ENCODE data around the gene NOX5. TPM values are rescaled to one million over a fixed set of nuclear protein-coding genes. Genes with fewer than 3 reads are reported as not detected.

Gene NOX5
- total RNA-seq, 2 experiments from 2014 or later = not detected

DNA sequence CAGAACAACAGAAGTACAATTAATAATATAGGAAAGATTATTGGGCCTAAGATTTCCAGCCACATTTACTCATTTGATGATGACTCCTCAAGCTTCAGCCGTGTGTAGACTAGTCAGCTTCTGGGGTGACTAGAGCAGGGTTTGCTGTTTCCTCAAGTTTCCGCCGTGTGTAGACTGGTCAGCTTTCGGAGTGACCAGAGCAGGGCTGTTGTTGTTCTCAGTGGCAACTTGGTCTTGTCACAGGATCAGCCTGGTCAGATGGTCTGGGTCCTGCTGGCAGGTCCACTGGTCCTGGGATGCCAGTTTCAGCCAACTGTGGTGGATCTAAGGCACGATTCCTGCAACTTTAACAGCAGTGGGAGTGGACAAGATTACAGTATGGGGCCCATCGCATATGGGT, 21.8 kb upstream of the NOX5 start:
- no peaks in the 10 kb centered on the region for H3K27me3 ChIP-seq (ENCODE audit: control insufficient read depth in 1 of 2, insufficient read depth in 2 of 2, low read length in 2 of 2)
- Mint-ChIP-seq H3K27me3 (peaks cover 8% of the 10 kb centered on the region), H3K9me3 (no peaks in the 10 kb centered on the region), H3K4me3 (no peak overlapping the region), H3K4me1 (ENCODE audit: low read depth) (no peaks in the 10 kb centered on the region), H3K27ac (no peak overlapping the region), H3K36me3 (ENCODE audit: low read depth) (no peaks in the 10 kb centered on the region)
- H3K9me3 ChIP-seq (ENCODE audit: control insufficient read depth in 1 of 2, insufficient read depth in 1 of 2, low read length in 2 of 2) = no peaks in the 10 kb centered on the region
- DNase-seq (no peak), ATAC-seq (ENCODE audit: poor library complexity) (no peak)
- no peak overlapping the region for H3K4me3 ChIP-seq (ENCODE audit: low read length)
- POLR2A ChIA-PET = no interaction called here
- no peak overlapping the region for H3K27ac ChIP-seq (ENCODE audit: low read depth in 1 of 2, low read length in 2 of 2)
- TF ChIP-seq, protein P1, sequence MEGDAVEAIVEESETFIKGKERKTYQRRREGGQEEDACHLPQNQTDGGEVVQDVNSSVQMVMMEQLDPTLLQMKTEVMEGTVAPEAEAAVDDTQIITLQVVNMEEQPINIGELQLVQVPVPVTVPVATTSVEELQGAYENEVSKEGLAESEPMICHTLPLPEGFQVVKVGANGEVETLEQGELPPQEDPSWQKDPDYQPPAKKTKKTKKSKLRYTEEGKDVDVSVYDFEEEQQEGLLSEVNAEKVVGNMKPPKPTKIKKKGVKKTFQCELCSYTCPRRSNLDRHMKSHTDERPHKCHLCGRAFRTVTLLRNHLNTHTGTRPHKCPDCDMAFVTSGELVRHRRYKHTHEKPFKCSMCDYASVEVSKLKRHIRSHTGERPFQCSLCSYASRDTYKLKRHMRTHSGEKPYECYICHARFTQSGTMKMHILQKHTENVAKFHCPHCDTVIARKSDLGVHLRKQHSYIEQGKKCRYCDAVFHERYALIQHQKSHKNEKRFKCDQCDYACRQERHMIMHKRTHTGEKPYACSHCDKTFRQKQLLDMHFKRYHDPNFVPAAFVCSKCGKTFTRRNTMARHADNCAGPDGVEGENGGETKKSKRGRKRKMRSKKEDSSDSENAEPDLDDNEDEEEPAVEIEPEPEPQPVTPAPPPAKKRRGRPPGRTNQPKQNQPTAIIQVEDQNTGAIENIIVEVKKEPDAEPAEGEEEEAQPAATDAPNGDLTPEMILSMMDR (IDR thresholded peaks at IDR 0.05) = no peak
- CTCF ChIA-PET = no interaction called here
- no peaks in the 10 kb centered on the region for H3K4me1 ChIP-seq (ENCODE audit: insufficient read depth, low read length)
- intact Hi-C loops (cut with DNase I, micrococcal nuclease) = no loop called here
- no peaks in the 10 kb centered on the region for H3K36me3 ChIP-seq (ENCODE audit: insufficient read depth, low read length)

DNA sequence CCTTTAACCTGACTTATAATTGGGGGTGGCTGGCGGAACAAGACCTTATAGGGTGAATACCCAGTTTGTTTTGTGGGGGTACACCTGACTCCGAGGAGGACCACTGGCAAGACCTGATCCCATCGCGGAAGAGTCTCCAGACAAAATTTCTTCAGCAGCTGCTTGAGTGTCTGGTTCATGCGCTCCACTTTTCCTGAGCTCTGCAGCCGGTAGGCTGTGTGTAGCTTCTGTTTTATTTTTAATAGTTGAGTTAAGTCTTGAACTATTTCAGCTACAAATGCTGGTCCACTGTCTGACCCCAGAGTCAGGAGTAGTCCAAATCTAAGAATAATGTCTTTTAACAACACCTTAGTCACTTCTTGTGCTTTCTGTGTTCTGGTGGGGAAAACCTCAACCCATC, 21.2 kb upstream of the NOX5 start:
- Histone ChIP-seq H3K4me1 (ENCODE audit: insufficient read depth, low read length) (no peaks in the 10 kb centered on the region), H3K36me3 (ENCODE audit: insufficient read depth, low read length) (no peaks in the 10 kb centered on the region), H3K4me3 (ENCODE audit: low read length) (no peak overlapping the region), H3K27me3 (ENCODE audit: control insufficient read depth in 1 of 2, insufficient read depth in 2 of 2, low read length in 2 of 2) (no peaks in the 10 kb centered on the region), H3K27ac (ENCODE audit: low read depth in 1 of 2, low read length in 2 of 2) (no peak overlapping the region), H3K9me3 (ENCODE audit: control insufficient read depth in 1 of 2, insufficient read depth in 1 of 2, low read length in 2 of 2) (no peaks in the 10 kb centered on the region)
- TF ChIP-seq, protein P1 (IDR thresholded peaks at IDR 0.05) = no peak
- no peaks in the 10 kb centered on the region for H3K4me1 Mint-ChIP-seq (ENCODE audit: low read depth)
- no peaks in the 10 kb centered on the region for H3K9me3 Mint-ChIP-seq
- intact Hi-C loops (cut with DNase I, micrococcal nuclease) = no loop called here
- DNase-seq (no peak), ATAC-seq (ENCODE audit: poor library complexity) (no peak)
- ChIA-PET POLR2A (no interaction called here), CTCF (no interaction called here)
- H3K27ac Mint-ChIP-seq = no peak overlapping the region
- no peak overlapping the region for H3K4me3 Mint-ChIP-seq
- H3K27me3 Mint-ChIP-seq = peaks cover 2% of the 10 kb centered on the region
- H3K36me3 Mint-ChIP-seq (ENCODE audit: low read depth) = no peaks in the 10 kb centered on the region

- Mint-ChIP-seq H3K27ac (no peak overlapping the region), H3K27me3 (peaks cover 5% of the 10 kb centered on the region), H3K9me3 (no peaks in the 10 kb centered on the region), H3K36me3 (ENCODE audit: low read depth) (no peaks in the 10 kb centered on the region), H3K4me1 (ENCODE audit: low read depth) (no peaks in the 10 kb centered on the region), H3K4me3 (no peak overlapping the region)
- ChIA-PET CTCF (no interaction called here), POLR2A (no interaction called here)
- intact Hi-C loops (cut with DNase I, micrococcal nuclease) = no loop called here
- no peaks in the 10 kb centered on the region for H3K9me3 ChIP-seq (ENCODE audit: control insufficient read depth in 1 of 2, insufficient read depth in 1 of 2, low read length in 2 of 2)
- no peak for ATAC-seq (ENCODE audit: poor library complexity)
- H3K27ac ChIP-seq (ENCODE audit: low read depth in 1 of 2, low read length in 2 of 2) = no peak overlapping the region
- TF ChIP-seq, protein P1 (IDR thresholded peaks at IDR 0.05) = no peak
- no peak for DNase-seq
- no peaks in the 10 kb centered on the region for H3K36me3 ChIP-seq (ENCODE audit: insufficient read depth, low read length)
- H3K4me3 ChIP-seq (ENCODE audit: low read length) = no peak overlapping the region
- H3K4me1 ChIP-seq (ENCODE audit: insufficient read depth, low read length) = no peaks in the 10 kb centered on the region
- no peaks in the 10 kb centered on the region for H3K27me3 ChIP-seq (ENCODE audit: control insufficient read depth in 1 of 2, insufficient read depth in 2 of 2, low read length in 2 of 2)
These were observed 20.3 kb upstream of the NOX5 start for GRCh38 chr15:68994149-68994548.

Measured in CD4-positive, alpha-beta T cell (primary cell).